ENCODE results near the gene ZNF90.

DNA sequence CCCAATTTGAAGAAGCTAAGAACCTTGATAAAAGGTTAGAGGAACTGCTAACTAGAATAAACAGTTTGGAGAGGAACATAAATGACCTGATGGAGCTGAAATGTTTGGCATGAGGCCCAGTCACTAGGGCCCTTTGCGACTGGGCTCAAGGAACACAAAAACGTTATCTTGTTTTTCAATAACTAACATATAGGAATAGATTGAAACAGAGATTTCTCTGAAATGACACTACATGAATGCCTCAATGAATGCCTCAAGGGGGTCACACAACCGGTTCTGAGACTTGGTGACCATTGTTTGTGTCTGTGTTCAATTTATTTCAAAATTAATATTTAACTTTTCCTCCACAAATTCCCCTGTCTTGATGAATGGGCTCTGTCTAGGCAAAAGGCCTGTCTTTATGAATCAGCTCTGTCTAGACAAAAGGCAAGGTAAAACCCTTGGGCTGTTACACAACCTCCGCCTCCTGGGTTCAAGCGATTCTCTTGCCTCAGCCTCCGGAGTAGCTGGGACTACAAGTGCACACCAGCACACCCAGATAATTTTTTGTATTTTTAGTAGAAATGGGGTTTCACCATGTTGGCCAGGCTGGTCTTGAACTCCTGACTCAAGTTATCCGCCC lies 88.3 kb downstream of the ZNF90 start:
- TF ChIP-seq, protein P1, sequence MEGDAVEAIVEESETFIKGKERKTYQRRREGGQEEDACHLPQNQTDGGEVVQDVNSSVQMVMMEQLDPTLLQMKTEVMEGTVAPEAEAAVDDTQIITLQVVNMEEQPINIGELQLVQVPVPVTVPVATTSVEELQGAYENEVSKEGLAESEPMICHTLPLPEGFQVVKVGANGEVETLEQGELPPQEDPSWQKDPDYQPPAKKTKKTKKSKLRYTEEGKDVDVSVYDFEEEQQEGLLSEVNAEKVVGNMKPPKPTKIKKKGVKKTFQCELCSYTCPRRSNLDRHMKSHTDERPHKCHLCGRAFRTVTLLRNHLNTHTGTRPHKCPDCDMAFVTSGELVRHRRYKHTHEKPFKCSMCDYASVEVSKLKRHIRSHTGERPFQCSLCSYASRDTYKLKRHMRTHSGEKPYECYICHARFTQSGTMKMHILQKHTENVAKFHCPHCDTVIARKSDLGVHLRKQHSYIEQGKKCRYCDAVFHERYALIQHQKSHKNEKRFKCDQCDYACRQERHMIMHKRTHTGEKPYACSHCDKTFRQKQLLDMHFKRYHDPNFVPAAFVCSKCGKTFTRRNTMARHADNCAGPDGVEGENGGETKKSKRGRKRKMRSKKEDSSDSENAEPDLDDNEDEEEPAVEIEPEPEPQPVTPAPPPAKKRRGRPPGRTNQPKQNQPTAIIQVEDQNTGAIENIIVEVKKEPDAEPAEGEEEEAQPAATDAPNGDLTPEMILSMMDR (IDR thresholded peaks at IDR 0.05) = no peak
- no peak for TF ChIP-seq POLR2A (IDR thresholded peaks at IDR 0.05)
- no peak for TF ChIP-seq POLR2AphosphoS5 (IDR thresholded peaks at IDR 0.05; ENCODE audit: insufficient read depth in 1 of 2, low read depth in 1 of 2)

Measured in vagina (tissue), 2 donors.